ENCODE measurements around the gene PPFIBP1.

PPFIBP1 gene

GRCh38 chr12:27478949-27479348, 45.1 kb upstream of the PPFIBP1 start:
- no peaks in the 10 kb centered on the region for H3K27me3 ChIP-seq (ENCODE audit: insufficient read depth, low read length)
- H3F3A ChIP-seq (ENCODE audit: insufficient read depth, low read length), result no peaks in the 10 kb centered on the region
- H3K4me3 ChIP-seq (ENCODE audit: low read depth, low read length, poor library complexity, severe bottlenecking), result no peak overlapping the region
- H3K36me3 ChIP-seq (ENCODE audit: insufficient read depth, low read length), result no peaks in the 10 kb centered on the region
- peaks cover 4% of the 10 kb centered on the region; the same call in 1 of the 2 replicates for H3K9me3 ChIP-seq (ENCODE audit: low read length)
- no peak overlapping the region for H3K4me2 ChIP-seq (ENCODE audit: low read length)
- no peaks in the 10 kb centered on the region for H3K9me2 ChIP-seq (ENCODE audit: low read depth, low read length)
- TF ChIP-seq CTCF (IDR thresholded peaks at IDR 0.05; ENCODE audit: low read length), result no peak
- H3K9ac ChIP-seq (ENCODE audit: low read length), result no peak overlapping the region
- H3K4me1 ChIP-seq (ENCODE audit: insufficient read depth, low read length, severe bottlenecking), result no peaks in the 10 kb centered on the region
- no peak overlapping the region for H2AFZ ChIP-seq (ENCODE audit: low read length)
- H3K79me2 ChIP-seq (ENCODE audit: insufficient read depth, low read length), result no peaks in the 10 kb centered on the region
- H4K20me1 ChIP-seq (ENCODE audit: insufficient read depth, low read length), result no peaks in the 10 kb centered on the region
- H3K27ac ChIP-seq (ENCODE audit: low read depth, low read length, poor library complexity, severe bottlenecking), result no peak overlapping the region

- no peak overlapping the region for H3K4me3 ChIP-seq (ENCODE audit: low read depth, low read length, poor library complexity, severe bottlenecking)
- H2AFZ ChIP-seq (ENCODE audit: low read length), result no peak overlapping the region
- TF ChIP-seq EZH2 (IDR thresholded peaks at IDR 0.05; ENCODE audit: borderline replicate concordance, low read length) (no peak), CTCF (IDR thresholded peaks at IDR 0.05; ENCODE audit: low read length) (no peak)
- H3K79me2 ChIP-seq (ENCODE audit: insufficient read depth, low read length), result no peaks in the 10 kb centered on the region
- no peaks in the 10 kb centered on the region for H3K4me1 ChIP-seq (ENCODE audit: insufficient read depth, low read length, severe bottlenecking)
- H3K9me3 ChIP-seq (ENCODE audit: low read length), result peaks cover 4% of the 10 kb centered on the region; the same call in 1 of the 2 replicates
- no peaks in the 10 kb centered on the region for H3K36me3 ChIP-seq (ENCODE audit: insufficient read depth, low read length)
- no peaks in the 10 kb centered on the region for H3K9me2 ChIP-seq (ENCODE audit: low read depth, low read length)
- H3K27me3 ChIP-seq (ENCODE audit: insufficient read depth, low read length), result no peaks in the 10 kb centered on the region
- H3K4me2 ChIP-seq (ENCODE audit: low read length), result no peak overlapping the region
- H3K9ac ChIP-seq (ENCODE audit: low read length), result no peak overlapping the region
- H3K27ac ChIP-seq (ENCODE audit: low read depth, low read length, poor library complexity, severe bottlenecking), result no peak overlapping the region
- no peaks in the 10 kb centered on the region for H3F3A ChIP-seq (ENCODE audit: insufficient read depth, low read length)
- H4K20me1 ChIP-seq (ENCODE audit: insufficient read depth, low read length), result no peaks in the 10 kb centered on the region
These were observed 44.0 kb upstream of the PPFIBP1 start for GRCh38 chr12:27480016-27480415.

GRCh38 chr12:27486961-27487360, 37.0 kb upstream of the PPFIBP1 start:
- H3K36me3 ChIP-seq (ENCODE audit: insufficient read depth, low read length), result no peaks in the 10 kb centered on the region
- no peaks in the 10 kb centered on the region for H3K27me3 ChIP-seq (ENCODE audit: insufficient read depth, low read length)
- no peaks in the 10 kb centered on the region for H4K20me1 ChIP-seq (ENCODE audit: insufficient read depth, low read length)
- no peaks in the 10 kb centered on the region for H3K9me3 ChIP-seq (ENCODE audit: low read length)
- no peak overlapping the region for H3K9ac ChIP-seq (ENCODE audit: low read length)
- TF ChIP-seq EZH2 (IDR thresholded peaks at IDR 0.05; ENCODE audit: borderline replicate concordance, low read length) (no peak), CTCF (IDR thresholded peaks at IDR 0.05; ENCODE audit: low read length) (no peak)
- no peak overlapping the region for H3K4me2 ChIP-seq (ENCODE audit: low read length)
- H3K9me2 ChIP-seq (ENCODE audit: low read depth, low read length), result no peaks in the 10 kb centered on the region
- H3K27ac ChIP-seq (ENCODE audit: low read depth, low read length, poor library complexity, severe bottlenecking), result no peak overlapping the region
- no peak overlapping the region for H2AFZ ChIP-seq (ENCODE audit: low read length)
- H3K4me1 ChIP-seq (ENCODE audit: insufficient read depth, low read length, severe bottlenecking), result no peaks in the 10 kb centered on the region
- H3K4me3 ChIP-seq (ENCODE audit: low read depth, low read length, poor library complexity, severe bottlenecking), result no peak overlapping the region
- no peaks in the 10 kb centered on the region for H3K79me2 ChIP-seq (ENCODE audit: insufficient read depth, low read length)
- no peaks in the 10 kb centered on the region for H3F3A ChIP-seq (ENCODE audit: insufficient read depth, low read length)

Measured in OCI-LY1 (cell line).